Progenitor cell of endocrine pancreas (in vitro differentiated cells): ENCODE measurements around the gene TRIM67. TPM values are rescaled to one million over a fixed set of nuclear protein-coding genes. Genes with fewer than 3 reads are reported as not detected.

ENCODE experiments used
- DNase-seq: peaks from one replicate; pipeline ENCODE4 v3.0.0; 2021; ENCODE audit warnings: low spot score; ENCODE audit not compliant: unreplicated experiment
- H3K27ac Mint-ChIP-seq: 2 replicates; pipeline ENCODE4 v1.8.0; 2021; ENCODE audit warnings: mild to moderate bottlenecking, moderate library complexity, mixed read lengths
- H3K27me3 Mint-ChIP-seq: 2 replicates; pipeline ENCODE4 v1.8.0; 2021; ENCODE audit warnings: mixed read lengths
- H3K36me3 Mint-ChIP-seq: 2 replicates; pipeline ENCODE4 v1.8.0; 2022; ENCODE audit warnings: mixed read lengths; ENCODE audit not compliant: insufficient read depth
- H3K4me1 Mint-ChIP-seq: 2 replicates; pipeline ENCODE4 v1.8.0; 2021; ENCODE audit warnings: low read depth, mixed read lengths
- H3K4me3 Mint-ChIP-seq: 2 replicates; pipeline ENCODE4 v1.8.0; 2021; ENCODE audit warnings: low read depth, mild to moderate bottlenecking, moderate library complexity, mixed read lengths
- H3K9me3 Mint-ChIP-seq: 2 replicates; pipeline ENCODE4 v1.8.0; 2021; ENCODE audit warnings: low read depth, mixed read lengths
- total RNA-seq: library from RNA; stranded (reverse); gene quantifications from 2 replicates; pipeline ENCODE4 v1.2.1, GENCODE V29; 2021
- TF ChIP-seq, protein P1 (sequence below): fragments of 200-600 bp; sonication (generic); IDR thresholded peaks from one replicate; pipeline ENCODE4 v1.5.0; 2021; ENCODE audit warnings: antibody characterized with exemption, mild to moderate bottlenecking; ENCODE audit not compliant: unreplicated experiment

Gene TRIM67
- total RNA-seq, 1 donor from 2014 or later = 0.05 TPM

DNA sequence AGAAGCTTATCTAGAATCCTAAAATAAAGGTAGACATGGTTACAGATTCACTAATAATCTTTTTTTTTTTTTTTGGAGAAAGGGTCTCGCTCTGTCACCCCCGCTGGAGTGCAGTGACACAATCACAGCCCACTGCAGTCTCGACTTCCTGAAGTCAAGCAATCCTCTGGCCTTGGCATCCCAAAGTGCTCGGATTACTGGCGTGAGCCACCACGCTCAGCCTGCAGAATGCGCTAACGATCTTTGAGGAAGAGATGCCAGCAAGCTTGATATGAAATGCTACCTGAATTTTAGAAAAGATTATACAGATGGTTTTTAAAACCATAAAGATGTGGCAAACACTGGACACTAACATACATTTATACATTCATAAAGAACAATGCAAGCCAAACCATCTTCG lies 75.1 kb downstream of the TRIM67 start:
- no peaks in the 10 kb centered on the region for H3K27me3 Mint-ChIP-seq
- peaks cover 21% of the 10 kb centered on the region for H3K36me3 Mint-ChIP-seq
- H3K9me3 Mint-ChIP-seq = no peaks in the 10 kb centered on the region
- TF ChIP-seq, protein P1, sequence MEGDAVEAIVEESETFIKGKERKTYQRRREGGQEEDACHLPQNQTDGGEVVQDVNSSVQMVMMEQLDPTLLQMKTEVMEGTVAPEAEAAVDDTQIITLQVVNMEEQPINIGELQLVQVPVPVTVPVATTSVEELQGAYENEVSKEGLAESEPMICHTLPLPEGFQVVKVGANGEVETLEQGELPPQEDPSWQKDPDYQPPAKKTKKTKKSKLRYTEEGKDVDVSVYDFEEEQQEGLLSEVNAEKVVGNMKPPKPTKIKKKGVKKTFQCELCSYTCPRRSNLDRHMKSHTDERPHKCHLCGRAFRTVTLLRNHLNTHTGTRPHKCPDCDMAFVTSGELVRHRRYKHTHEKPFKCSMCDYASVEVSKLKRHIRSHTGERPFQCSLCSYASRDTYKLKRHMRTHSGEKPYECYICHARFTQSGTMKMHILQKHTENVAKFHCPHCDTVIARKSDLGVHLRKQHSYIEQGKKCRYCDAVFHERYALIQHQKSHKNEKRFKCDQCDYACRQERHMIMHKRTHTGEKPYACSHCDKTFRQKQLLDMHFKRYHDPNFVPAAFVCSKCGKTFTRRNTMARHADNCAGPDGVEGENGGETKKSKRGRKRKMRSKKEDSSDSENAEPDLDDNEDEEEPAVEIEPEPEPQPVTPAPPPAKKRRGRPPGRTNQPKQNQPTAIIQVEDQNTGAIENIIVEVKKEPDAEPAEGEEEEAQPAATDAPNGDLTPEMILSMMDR = no peak
- peaks cover 59% of the 10 kb centered on the region for H3K4me1 Mint-ChIP-seq
- no peak for DNase-seq
- peak overlapping the region; percentile 22 for H3K27ac Mint-ChIP-seq
- no peak overlapping the region for H3K4me3 Mint-ChIP-seq

DNA sequence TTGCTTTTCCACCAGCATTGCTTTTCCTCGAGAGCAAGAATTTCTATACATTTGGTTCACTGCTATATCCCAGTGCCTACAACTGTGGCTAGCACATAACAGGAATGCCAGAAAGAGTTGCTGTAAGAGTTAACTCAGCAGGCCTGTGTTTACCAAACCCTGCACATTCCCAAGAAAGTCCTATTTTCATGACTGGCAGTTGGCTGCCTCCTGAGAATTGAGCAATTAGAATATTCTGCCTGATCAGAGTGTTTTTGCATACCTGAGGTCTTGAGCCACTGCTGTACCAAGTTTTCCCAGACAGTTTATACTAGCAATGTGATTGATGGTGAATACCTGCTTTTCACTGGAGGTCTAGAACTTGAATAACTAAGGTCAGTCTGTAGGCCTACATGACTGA lies 76.4 kb downstream of the TRIM67 start:
- Mint-ChIP-seq H3K36me3 (peaks cover 22% of the 10 kb centered on the region), H3K9me3 (no peaks in the 10 kb centered on the region), H3K27me3 (no peaks in the 10 kb centered on the region), H3K4me1 (peaks cover 68% of the 10 kb centered on the region), H3K4me3 (peak overlapping the region; percentile 42), H3K27ac (peak overlapping the region; percentile 78)
- TF ChIP-seq, protein P1 = no peak
- no peak for DNase-seq

DNA sequence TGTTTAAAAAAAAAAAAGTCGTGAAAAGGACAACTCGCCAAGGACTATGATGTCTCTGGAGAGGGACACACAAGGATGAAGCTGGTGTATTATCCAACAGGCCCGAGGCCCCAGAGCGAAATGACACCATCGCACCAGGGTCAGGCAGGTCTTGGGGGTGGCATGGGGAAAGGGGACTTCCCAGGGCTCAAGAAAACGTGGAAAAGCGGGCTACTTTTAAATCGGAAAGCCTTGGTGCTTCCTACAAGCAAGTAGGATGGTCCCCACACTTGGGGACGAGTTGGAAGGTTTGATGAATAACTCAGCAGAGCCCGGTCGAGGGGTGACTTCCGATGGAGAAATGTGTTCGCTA lies 78.6 kb downstream of the TRIM67 start:
- Mint-ChIP-seq H3K27me3 (no peaks in the 10 kb centered on the region), H3K4me3 (peak overlapping the region; percentile 96), H3K36me3 (peaks cover 29% of the 10 kb centered on the region), H3K4me1 (peaks cover 60% of the 10 kb centered on the region), H3K27ac (peak overlapping the region; percentile 94), H3K9me3 (no peaks in the 10 kb centered on the region)
- no peak for DNase-seq
- TF ChIP-seq, protein P1 = no peak

DNA sequence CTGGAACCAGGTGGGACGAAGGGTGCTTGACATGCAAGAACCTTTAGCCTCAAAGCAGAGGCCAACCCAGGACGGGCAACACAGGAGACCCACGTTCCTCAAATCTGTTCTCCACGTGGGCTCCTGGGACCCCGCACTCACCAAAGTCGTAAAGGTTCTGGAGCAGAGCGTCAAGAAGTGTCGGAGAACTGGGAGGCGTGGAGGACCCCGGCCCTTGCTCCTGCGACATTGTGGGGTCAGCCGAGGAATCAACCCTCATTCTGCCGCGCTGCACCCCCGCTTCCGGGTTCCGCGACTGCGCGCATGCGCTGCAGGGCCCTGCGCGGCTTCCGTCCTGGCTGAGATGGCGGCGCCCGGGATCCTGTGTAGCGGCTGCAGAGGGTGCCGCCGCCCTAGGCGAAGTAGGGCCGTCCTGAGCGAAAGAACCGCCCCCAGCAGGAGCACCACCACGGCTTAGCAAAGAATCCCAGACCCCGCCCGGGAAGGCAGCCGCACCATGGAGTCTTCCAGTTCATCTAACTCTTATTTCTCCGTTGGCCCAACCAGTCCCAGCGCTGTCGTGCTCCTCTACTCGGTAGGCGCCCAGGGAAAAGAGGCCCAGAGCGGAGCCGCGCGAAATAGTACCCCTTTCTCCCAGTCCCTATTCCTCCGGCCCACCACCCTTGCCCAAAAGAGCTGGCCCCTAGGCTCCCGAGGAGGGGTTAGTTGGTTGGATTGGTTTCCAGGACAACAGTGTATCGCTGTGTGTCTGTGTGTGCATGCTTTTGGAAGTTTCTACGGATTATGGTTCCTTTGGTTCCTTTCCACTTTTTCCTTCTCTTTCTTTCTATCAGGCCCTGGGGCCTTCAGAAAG lies 79.3 kb downstream of the TRIM67 start, which contains the start of gene GNPAT:
Gene GNPAT, plus strand, starts transcription at position 330 of the 853 bp plus-strand sequence. Its CDS starts 167 bp downstream, at position 497.
- Mint-ChIP-seq H3K27ac (peak within 1 kb of the TSS; percentile 94), H3K36me3 (peaks cover 28% of the 10 kb centered on the region), H3K9me3 (no peaks in the 10 kb centered on the region), H3K27me3 (no peaks in the 10 kb centered on the region), H3K4me1 (peaks cover 59% of the 10 kb centered on the region), H3K4me3 (peak within 1 kb of the TSS; percentile 96)
- DNase-seq = peak; percentile 82
- TF ChIP-seq, protein P1 = no peak

DNA sequence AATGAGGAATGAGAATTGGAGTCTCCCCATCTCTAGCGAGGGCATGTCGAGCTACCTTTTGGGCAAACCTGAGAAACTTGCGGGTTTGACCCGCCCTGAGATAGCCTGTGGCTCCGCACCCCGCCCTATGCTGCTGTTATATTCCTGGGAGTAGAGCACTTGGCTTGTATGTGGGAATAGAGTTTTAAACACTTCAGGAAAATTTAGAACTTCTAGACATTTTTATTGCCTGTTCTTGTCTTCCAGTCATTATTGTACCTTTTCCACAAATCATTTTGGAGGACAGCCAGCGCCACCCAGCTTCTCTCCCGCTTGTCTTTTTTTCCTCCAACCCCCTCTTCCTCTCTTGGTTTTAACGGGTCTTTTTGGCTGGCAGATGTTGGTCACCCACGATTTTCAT lies 79.9 kb downstream of the TRIM67 start:
- TF ChIP-seq, protein P1 = no peak
- Mint-ChIP-seq H3K27me3 (no peaks in the 10 kb centered on the region), H3K4me3 (peak overlapping the region; percentile 96)

More for the DNA sequence above, 79.9 kb downstream of the TRIM67 start:
- no peaks in the 10 kb centered on the region for H3K9me3 Mint-ChIP-seq
- no peak for DNase-seq
- peaks cover 58% of the 10 kb centered on the region for H3K4me1 Mint-ChIP-seq
- H3K27ac Mint-ChIP-seq = peak overlapping the region; percentile 94
- peaks cover 22% of the 10 kb centered on the region for H3K36me3 Mint-ChIP-seq
